Nephron (organoid): ENCODE data around the gene IGFBP5.

Experiments used
- H3K27ac Mint-ChIP-seq, 3 experiments: 2 replicates each; pipeline ENCODE4 v1.8.0; 2020; ENCODE audit warnings: mixed read lengths in 3 of 3, mild to moderate bottlenecking in 2 of 3, moderate library complexity in 1 of 3
- H3K27me3 Mint-ChIP-seq: 2 replicates; pipeline ENCODE4 v1.8.0; 2021; ENCODE audit warnings: low read depth, mild to moderate bottlenecking, moderate library complexity, mixed read lengths
- H3K36me3 Mint-ChIP-seq: 2 replicates; pipeline ENCODE4 v1.8.0; 2020; ENCODE audit warnings: low read depth, mixed read lengths
- H3K4me1 Mint-ChIP-seq: 2 replicates; pipeline ENCODE4 v1.8.0; 2020; ENCODE audit warnings: mixed read lengths
- H3K4me3 Mint-ChIP-seq, 3 experiments: 2 replicates each; pipeline ENCODE4 v1.8.0; 2020; ENCODE audit warnings: mild to moderate bottlenecking in 3 of 3, mixed read lengths in 3 of 3, moderate library complexity in 2 of 3
- H3K9me3 Mint-ChIP-seq: 2 replicates; pipeline ENCODE4 v1.8.0; 2020; ENCODE audit warnings: mixed read lengths
- TF ChIP-seq, protein P1 (sequence below), 3 experiments: fragments of 200-600 bp; sonication (generic); IDR thresholded peaks; one replicate each; pipeline ENCODE4 v1.5.0; 2021; ENCODE audit warnings: antibody characterized with exemption in 3 of 3; ENCODE audit not compliant: unreplicated experiment in 3 of 3

IGFBP5 gene

DNA sequence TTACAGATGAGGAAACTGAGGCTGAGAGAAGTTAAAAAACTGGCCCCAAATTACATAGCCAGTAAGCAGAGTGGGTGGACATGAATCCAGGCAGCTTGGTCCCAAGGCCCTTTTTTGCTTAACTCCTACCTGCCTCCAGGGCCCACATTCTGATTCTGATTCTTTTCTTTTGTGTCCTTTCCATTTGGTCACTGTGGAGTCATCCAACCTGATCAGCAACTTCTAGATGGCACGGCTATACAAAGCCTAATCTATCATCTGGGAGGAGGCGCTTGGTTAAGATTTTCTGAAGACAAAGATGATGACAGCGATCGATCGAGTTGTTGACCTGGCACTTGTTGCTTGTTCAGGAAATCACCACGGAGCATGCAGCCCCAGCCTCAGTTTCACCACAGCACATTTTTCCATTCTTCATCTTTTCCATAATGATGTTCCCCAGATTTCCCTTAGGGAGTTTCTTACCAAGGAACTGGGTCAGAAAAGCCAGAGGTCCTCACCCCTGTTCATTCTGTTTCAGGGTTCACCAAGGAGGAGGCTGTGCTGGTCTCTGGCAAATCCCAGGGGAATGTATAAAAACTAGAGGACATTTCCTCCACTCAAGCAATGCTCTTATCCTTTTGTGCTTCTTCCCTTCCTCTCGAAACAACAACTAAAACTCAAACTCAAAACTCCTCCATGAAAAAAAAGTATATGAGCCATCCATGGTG is 69.0 kb downstream of the IGFBP5 start:
- TF ChIP-seq, protein P1, sequence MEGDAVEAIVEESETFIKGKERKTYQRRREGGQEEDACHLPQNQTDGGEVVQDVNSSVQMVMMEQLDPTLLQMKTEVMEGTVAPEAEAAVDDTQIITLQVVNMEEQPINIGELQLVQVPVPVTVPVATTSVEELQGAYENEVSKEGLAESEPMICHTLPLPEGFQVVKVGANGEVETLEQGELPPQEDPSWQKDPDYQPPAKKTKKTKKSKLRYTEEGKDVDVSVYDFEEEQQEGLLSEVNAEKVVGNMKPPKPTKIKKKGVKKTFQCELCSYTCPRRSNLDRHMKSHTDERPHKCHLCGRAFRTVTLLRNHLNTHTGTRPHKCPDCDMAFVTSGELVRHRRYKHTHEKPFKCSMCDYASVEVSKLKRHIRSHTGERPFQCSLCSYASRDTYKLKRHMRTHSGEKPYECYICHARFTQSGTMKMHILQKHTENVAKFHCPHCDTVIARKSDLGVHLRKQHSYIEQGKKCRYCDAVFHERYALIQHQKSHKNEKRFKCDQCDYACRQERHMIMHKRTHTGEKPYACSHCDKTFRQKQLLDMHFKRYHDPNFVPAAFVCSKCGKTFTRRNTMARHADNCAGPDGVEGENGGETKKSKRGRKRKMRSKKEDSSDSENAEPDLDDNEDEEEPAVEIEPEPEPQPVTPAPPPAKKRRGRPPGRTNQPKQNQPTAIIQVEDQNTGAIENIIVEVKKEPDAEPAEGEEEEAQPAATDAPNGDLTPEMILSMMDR (IDR thresholded peaks at IDR 0.05; ENCODE audit: unreplicated experiment in 3 of 3), result no peak
- Mint-ChIP-seq H3K27ac (no peak overlapping the region), H3K36me3 (no peaks in the 10 kb centered on the region), H3K4me3 (no peak overlapping the region), H3K4me1 (peaks cover 4% of the 10 kb centered on the region), H3K27me3 (peaks cover 6% of the 10 kb centered on the region), H3K9me3 (no peaks in the 10 kb centered on the region)

DNA sequence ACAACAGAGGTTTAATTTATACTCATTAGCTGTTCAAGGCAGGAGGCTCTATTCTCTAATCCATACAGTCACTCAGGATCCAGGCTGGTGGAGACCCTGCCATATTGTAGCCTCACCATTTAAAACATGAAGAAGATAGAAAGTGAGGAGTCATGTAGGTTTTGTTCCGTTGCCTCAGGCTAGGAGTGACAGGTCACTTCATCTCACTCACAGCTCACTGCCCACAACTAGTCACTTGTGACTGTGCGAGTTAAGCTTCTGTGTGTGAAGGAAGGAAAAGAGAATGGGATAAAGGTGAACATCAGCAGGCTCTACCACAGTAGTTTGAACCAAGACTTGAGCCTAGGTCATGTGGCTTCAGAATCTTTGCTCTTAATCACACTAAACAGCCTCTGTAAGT is 71.1 kb downstream of the IGFBP5 start:
- Mint-ChIP-seq H3K27me3 (peaks cover 6% of the 10 kb centered on the region), H3K27ac (no peak overlapping the region), H3K4me3 (no peak overlapping the region), H3K36me3 (no peaks in the 10 kb centered on the region), H3K9me3 (no peaks in the 10 kb centered on the region), H3K4me1 (peaks cover 25% of the 10 kb centered on the region)
- TF ChIP-seq, protein P1 (IDR thresholded peaks at IDR 0.05; ENCODE audit: unreplicated experiment in 3 of 3), result no peak

DNA sequence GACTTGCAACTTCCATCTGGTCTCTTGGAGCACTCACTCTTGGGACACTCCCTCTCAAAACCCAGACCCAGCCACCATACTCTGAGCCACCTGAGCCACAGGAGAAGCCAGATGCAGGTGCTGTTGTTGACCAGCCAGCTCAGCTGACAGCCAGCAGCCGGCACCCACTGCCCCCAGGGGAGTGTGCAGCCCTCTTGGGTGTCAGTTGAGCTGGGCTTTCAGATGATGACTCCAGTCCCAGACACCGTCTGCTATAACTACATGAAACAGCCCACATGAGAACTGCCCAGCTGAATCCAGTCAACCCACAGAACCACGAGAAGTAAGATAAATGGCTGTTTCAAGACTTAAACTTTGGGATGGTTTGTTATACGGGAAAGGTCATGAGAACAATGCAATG is 72.8 kb downstream of the IGFBP5 start:
- no peak overlapping the region for H3K27ac Mint-ChIP-seq
- H3K4me3 Mint-ChIP-seq, result no peak overlapping the region
- TF ChIP-seq, protein P1 (IDR thresholded peaks at IDR 0.05; ENCODE audit: unreplicated experiment in 3 of 3), result no peak
- H3K9me3 Mint-ChIP-seq, result no peaks in the 10 kb centered on the region
- no peaks in the 10 kb centered on the region for H3K36me3 Mint-ChIP-seq
- H3K27me3 Mint-ChIP-seq, result peaks cover 6% of the 10 kb centered on the region
- peaks cover 35% of the 10 kb centered on the region for H3K4me1 Mint-ChIP-seq
